Measurements from ENCODE around the gene PLCL1. TPM values are rescaled to one million over a fixed set of nuclear protein-coding genes. Genes with fewer than 3 reads are reported as not detected.

The PLCL1 gene
- total and polyA plus RNA-seq, 10 of the 15 experiments (the other 5 are each of a cell fraction or from before 2014, with no cell fraction given) = 0.03 to 1.5 (median 0.22) TPM

DNA sequence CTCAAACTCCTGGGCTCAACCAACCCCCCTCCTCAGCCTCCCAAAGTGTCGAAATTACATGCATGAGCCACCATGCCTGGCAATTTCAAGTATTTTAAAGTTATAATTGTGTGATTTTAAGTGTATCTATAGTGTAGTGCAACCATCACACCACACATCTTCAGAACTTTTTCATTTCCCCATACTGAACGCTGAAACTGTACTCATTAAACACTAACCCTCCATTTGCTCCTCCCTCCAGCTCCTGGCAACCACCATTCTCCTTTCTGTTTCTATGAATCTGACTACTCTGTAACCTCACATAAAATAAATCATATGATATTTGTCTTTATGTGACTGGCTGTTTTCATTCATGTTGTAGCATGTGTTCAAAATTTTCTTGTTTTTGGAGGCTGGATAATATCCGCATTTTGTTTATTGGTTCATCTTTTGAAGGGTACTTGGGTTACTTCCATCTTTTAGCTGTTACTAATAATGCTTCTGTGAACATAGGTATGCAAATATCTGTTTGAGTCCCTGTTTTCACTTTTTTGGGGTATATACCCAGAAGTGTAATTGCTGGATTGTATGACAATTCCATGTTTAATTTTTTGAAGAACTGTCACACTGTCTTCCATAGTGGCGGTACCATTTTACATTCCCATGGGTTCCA, 188.2 kb downstream of the PLCL1 start:
- intact Hi-C loops (cut with micrococcal nuclease; ENCODE audit: unreplicated experiment) (loop anchor here (1.0 to 5.0 kb wide), 2 partner anchors 13 to 135 kb away; no protein-coding TSS in a partner anchor), in situ Hi-C loops (cut with MboI) (no loop called here)
- CTCF ChIA-PET = interaction anchor here (0.6 to 1.3 kb wide), 6 partner anchors 9 to 798 kb away, joined by 3 to 4 read pairs (median 3); no protein-coding TSS in a partner anchor
- FAIRE-seq = peak; percentile 57
- WGBS (ENCODE audit: insufficient coverage, insufficient replicate concordance, low lambda C conversion rate, missing lambda C conversion rate) = 65% methylated on average over 4 of the region's 4 CpGs
- Histone ChIP-seq H2AFZ (ENCODE audit: control insufficient read depth, low read depth, low read length) (peak overlapping the region; percentile 44; the same call in 1 of the 2 replicates), H3K27me3 (replicated peaks in 1 of 2; ENCODE audit: control insufficient read depth in 2 of 2, insufficient read depth in 2 of 2, low read length in 1 of 2) (no peaks in the 10 kb centered on the region), H3K27ac (ENCODE audit: control insufficient read depth, insufficient read depth) (peak overlapping the region; percentile 43; the same call in 1 of the 2 replicates), H3K36me3 (ENCODE audit: control insufficient read depth in 2 of 2, insufficient read depth in 2 of 2, low read length in 1 of 2) (no peaks in the 10 kb centered on the region), H3K9me3 (replicated peaks; ENCODE audit: control insufficient read depth, insufficient read depth, low read length) (peaks cover 5% of the 10 kb centered on the region; the same call in 2 of the 3 replicates), H3K79me2 (ENCODE audit: control insufficient read depth, insufficient read depth, low read length) (no peaks in the 10 kb centered on the region), H3K9ac (ENCODE audit: control insufficient read depth, insufficient read depth, low read length) (no peak overlapping the region), H4K20me1 (ENCODE audit: control insufficient read depth, insufficient read depth) (no peaks in the 10 kb centered on the region), H3K4me2 (ENCODE audit: control insufficient read depth, insufficient read depth) (peak overlapping the region; percentile 0), H3K4me1 (ENCODE audit: control insufficient read depth, insufficient read depth, low read length) (peaks cover 16% of the 10 kb centered on the region), H3K4me3 (no peak overlapping the region)
- no TSS peak for BruUV-seq (replicated peaks)
- SMC1A ChIA-PET (ENCODE audit: uncharacterized antibody, unreplicated experiment) = interaction anchor here (0.6 to 14.3 kb wide), 13 partner anchors 9 to 183 kb away, joined by 3 to 168 read pairs (median 5); no protein-coding TSS in a partner anchor
- DNase-seq (ENCODE audit: low read depth, low spot score) = no peak
- ATAC-seq = peak; percentile 98
- RAD21 ChIA-PET (ENCODE audit: unreplicated experiment) = interaction anchor here (0.8 to 3.8 kb wide), 7 partner anchors 8 to 134 kb away, joined by 3 to 30 read pairs (median 8); no protein-coding TSS in a partner anchor
- POLR2A ChIA-PET = interaction anchor here (1.9 to 2.5 kb wide), 2 partner anchors 8 to 13 kb away, joined by 6 to 12 read pairs; no protein-coding TSS in a partner anchor
- TF ChIP-seq SUPT20H (IDR thresholded peaks at IDR 0.05; ENCODE audit: borderline replicate concordance, control insufficient read depth, low read depth, low read length) = no peak
- TF ChIP-seq, protein P1, sequence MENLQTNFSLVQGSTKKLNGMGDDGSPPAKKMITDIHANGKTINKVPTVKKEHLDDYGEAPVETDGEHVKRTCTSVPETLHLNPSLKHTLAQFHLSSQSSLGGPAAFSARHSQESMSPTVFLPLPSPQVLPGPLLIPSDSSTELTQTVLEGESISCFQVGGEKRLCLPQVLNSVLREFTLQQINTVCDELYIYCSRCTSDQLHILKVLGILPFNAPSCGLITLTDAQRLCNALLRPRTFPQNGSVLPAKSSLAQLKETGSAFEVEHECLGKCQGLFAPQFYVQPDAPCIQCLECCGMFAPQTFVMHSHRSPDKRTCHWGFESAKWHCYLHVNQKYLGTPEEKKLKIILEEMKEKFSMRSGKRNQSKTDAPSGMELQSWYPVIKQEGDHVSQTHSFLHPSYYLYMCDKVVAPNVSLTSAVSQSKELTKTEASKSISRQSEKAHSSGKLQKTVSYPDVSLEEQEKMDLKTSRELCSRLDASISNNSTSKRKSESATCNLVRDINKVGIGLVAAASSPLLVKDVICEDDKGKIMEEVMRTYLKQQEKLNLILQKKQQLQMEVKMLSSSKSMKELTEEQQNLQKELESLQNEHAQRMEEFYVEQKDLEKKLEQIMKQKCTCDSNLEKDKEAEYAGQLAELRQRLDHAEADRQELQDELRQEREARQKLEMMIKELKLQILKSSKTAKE (IDR thresholded peaks at IDR 0.05; ENCODE audit: low read depth, poor library complexity, severe bottlenecking) = peak; percentile 24
- TF ChIP-seq NR2C1 (IDR thresholded peaks at IDR 0.05) = no peak
- no peak for TF ChIP-seq CBX5 (IDR thresholded peaks at IDR 0.05; ENCODE audit: low read depth)
- no peak for TF ChIP-seq TARDBP (IDR thresholded peaks at IDR 0.05; ENCODE audit: borderline replicate concordance)
- 0 out of 2 replicates have a peak, but pooled peaks have one; percentile 16 for TF ChIP-seq ZNF217 (IDR thresholded peaks at IDR 0.05)
- TF ChIP-seq RB1 (IDR thresholded peaks at IDR 0.05; ENCODE audit: borderline replicate concordance) = no peak
- TF ChIP-seq YY1 (IDR thresholded peaks at IDR 0.05; ENCODE audit: low read depth, low read length) = 0 out of 2 replicates have a peak, but pooled peaks have one; percentile 13
- TF ChIP-seq EP300 (IDR thresholded peaks at IDR 0.05; ENCODE audit: borderline replicate concordance in 1 of 2, control insufficient read depth in 1 of 2, low read depth in 2 of 2, low read length in 2 of 2) = 0 out of 4 replicates have a peak, but pooled peaks of 1 of the 2 experiments have one; percentile 9
- no peak for TF ChIP-seq NRF1 (conservative IDR thresholded peaks at IDR 0.05; ENCODE audit: low read depth, low read length)
- TF ChIP-seq RELA (IDR thresholded peaks at IDR 0.05; ENCODE audit: borderline replicate concordance, partially characterized antibody) = no peak
- no peak for TF ChIP-seq ZSCAN29 (IDR thresholded peaks at IDR 0.05)
- 0 out of 2 replicates have a peak, but pooled peaks have one; percentile 38 for TF ChIP-seq MLLT1 (IDR thresholded peaks at IDR 0.05)
- TF ChIP-seq IKZF2 (IDR thresholded peaks at IDR 0.05) = peak in 1 of 2 experiments; percentile 33; a peak in 1 of 4 replicates
- TF ChIP-seq, protein P2, sequence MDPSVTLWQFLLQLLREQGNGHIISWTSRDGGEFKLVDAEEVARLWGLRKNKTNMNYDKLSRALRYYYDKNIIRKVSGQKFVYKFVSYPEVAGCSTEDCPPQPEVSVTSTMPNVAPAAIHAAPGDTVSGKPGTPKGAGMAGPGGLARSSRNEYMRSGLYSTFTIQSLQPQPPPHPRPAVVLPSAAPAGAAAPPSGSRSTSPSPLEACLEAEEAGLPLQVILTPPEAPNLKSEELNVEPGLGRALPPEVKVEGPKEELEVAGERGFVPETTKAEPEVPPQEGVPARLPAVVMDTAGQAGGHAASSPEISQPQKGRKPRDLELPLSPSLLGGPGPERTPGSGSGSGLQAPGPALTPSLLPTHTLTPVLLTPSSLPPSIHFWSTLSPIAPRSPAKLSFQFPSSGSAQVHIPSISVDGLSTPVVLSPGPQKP (IDR thresholded peaks at IDR 0.05; ENCODE audit: low read depth, low read length) = no peak
- TF ChIP-seq MTA2 (IDR thresholded peaks at IDR 0.05; ENCODE audit: low read depth) = peak; percentile 86
- no peak for TF ChIP-seq SMAD1 (IDR thresholded peaks at IDR 0.05; ENCODE audit: low read depth, partially characterized antibody)
